HepG2 (cell line): ENCODE measurements around the gene TLE7. TPM values are rescaled to one million over a fixed set of nuclear protein-coding genes. Genes with fewer than 3 reads are reported as not detected.

Experiments used
- AKAP8 ChIP-seq: sonication (generic); formaldehyde crosslinking; IDR thresholded peaks from 2 replicates; pipeline ENCODE4 v1.5.1; 2020; ENCODE audit warnings: mild to moderate bottlenecking, missing genetic modification reagents
- CBX5 ChIP-seq: sonication (generic); formaldehyde crosslinking; IDR thresholded peaks from 2 replicates; pipeline ENCODE4 v1.4.0; 2020; ENCODE audit warnings: missing genetic modification reagents, borderline replicate concordance
- GTF3A ChIP-seq: sonication (generic); formaldehyde crosslinking; conservative IDR thresholded peaks from 2 replicates; pipeline ENCODE4 v1.4.0; 2020; ENCODE audit warnings: mild to moderate bottlenecking, missing genetic modification reagents
- HNRNPLL ChIP-seq: fragments of 200-400 bp; formaldehyde crosslinking; IDR thresholded peaks from 2 replicates; pipeline ENCODE4 v1.6.1; 2017; ENCODE audit warnings: mild to moderate bottlenecking, low read depth, low read length; ENCODE audit not compliant: poor library complexity, severe bottlenecking
- KDM5B ChIP-seq: sonication (generic); formaldehyde crosslinking; IDR thresholded peaks from 2 replicates; pipeline ENCODE4 v1.4.0; 2020; ENCODE audit warnings: missing genetic modification reagents, mild to moderate bottlenecking, borderline replicate concordance
- MAFF ChIP-seq: IDR thresholded peaks from 2 replicates; pipeline ENCODE4 v1.6.1; 2011; ENCODE audit warnings: low read depth, low read length, improper control_type of control experiment
- MAFK ChIP-seq, 2 experiments: IDR thresholded peaks in 1 of 2; conservative IDR thresholded peaks in 1 of 2; 2 replicates each; pipeline ENCODE4 v1.6.1; 2011; ENCODE audit warnings: improper control_type of control experiment in 2 of 2, low read length in 2 of 2
- MTERF4 ChIP-seq: sonication (generic); formaldehyde crosslinking; IDR thresholded peaks from 2 replicates; pipeline ENCODE4 v1.8.0; 2023; ENCODE audit warnings: mild to moderate bottlenecking, missing genetic modification reagents
- PCBP2 ChIP-seq: fragments of 200-400 bp; formaldehyde crosslinking; optimal IDR thresholded peaks from 2 replicates; pipeline ENCODE3; 2018; ENCODE audit warnings: low read length, low read depth; ENCODE audit not compliant: poor library complexity, severe bottlenecking
- POLR2A ChIP-seq, 2 experiments: IDR thresholded peaks; 2 replicates each; pipeline ENCODE4 v1.6.1; 2011; ENCODE audit warnings: low read depth in 2 of 2, low read length in 2 of 2, mild to moderate bottlenecking in 1 of 2, moderate library complexity in 1 of 2; ENCODE audit not compliant: insufficient read depth in 1 of 2
- SIN3A ChIP-seq: IDR thresholded peaks from 2 replicates; pipeline ENCODE4 v1.6.1; 2011; ENCODE audit warnings: low read depth, mild to moderate bottlenecking, control low read depth, low read length, borderline replicate concordance
- SPEN ChIP-seq: sonication (generic); formaldehyde crosslinking; IDR thresholded peaks from 2 replicates; pipeline ENCODE4 v1.5.1; 2020; ENCODE audit warnings: low read depth, mild to moderate bottlenecking, missing genetic modification reagents
- STAT5B ChIP-seq: sonication (generic); formaldehyde crosslinking; IDR thresholded peaks from 2 replicates; pipeline ENCODE4 v1.4.0; 2020; ENCODE audit warnings: missing genetic modification reagents
- ZFYVE20 ChIP-seq: sonication (generic); formaldehyde crosslinking; IDR thresholded peaks from 2 replicates; pipeline ENCODE4 v1.8.0; 2023; ENCODE audit warnings: low read depth, mild to moderate bottlenecking, moderate library complexity, missing genetic modification reagents, borderline replicate concordance
- ZNF12 ChIP-seq: sonication (generic); formaldehyde crosslinking; IDR thresholded peaks from 2 replicates; pipeline ENCODE4 v1.5.0; 2020; ENCODE audit warnings: missing genetic modification reagents
- ZNF136 ChIP-seq: sonication (generic); formaldehyde crosslinking; IDR thresholded peaks from 2 replicates; pipeline ENCODE4 v1.8.1; 2022; ENCODE audit warnings: low read depth, mild to moderate bottlenecking, moderate library complexity, missing genetic modification reagents
- ZNF264 ChIP-seq: sonication (generic); formaldehyde crosslinking; IDR thresholded peaks from 2 replicates; pipeline ENCODE4 v1.4.0; 2020; ENCODE audit warnings: missing genetic modification reagents
- ZNF326 ChIP-seq: sonication (generic); formaldehyde crosslinking; IDR thresholded peaks from 2 replicates; pipeline ENCODE4 v1.4.0; 2020; ENCODE audit warnings: missing genetic modification reagents, borderline replicate concordance
- ZNF446 ChIP-seq: sonication (generic); formaldehyde crosslinking; IDR thresholded peaks from 2 replicates; pipeline ENCODE4 v1.5.0; 2020; ENCODE audit warnings: mild to moderate bottlenecking, missing genetic modification reagents
- ZNF496 ChIP-seq: sonication (generic); formaldehyde crosslinking; IDR thresholded peaks from 2 replicates; pipeline ENCODE4 v1.8.1; 2023; ENCODE audit warnings: mild to moderate bottlenecking, moderate library complexity, missing genetic modification reagents; ENCODE audit not compliant: insufficient replicate concordance
- ZNF512B ChIP-seq: sonication (generic); formaldehyde crosslinking; IDR thresholded peaks from 2 replicates; pipeline ENCODE4 v1.5.1; 2020; ENCODE audit warnings: missing genetic modification reagents, mild to moderate bottlenecking, borderline replicate concordance
- ZNF747 ChIP-seq: sonication (generic); formaldehyde crosslinking; IDR thresholded peaks from 2 replicates; pipeline ENCODE4 v1.8.1; 2023; ENCODE audit warnings: missing genetic modification reagents, mild to moderate bottlenecking, borderline replicate concordance
- ZNF761 ChIP-seq: sonication (generic); formaldehyde crosslinking; conservative IDR thresholded peaks from 2 replicates; pipeline ENCODE4 v1.4.0; 2020; ENCODE audit warnings: mild to moderate bottlenecking, missing genetic modification reagents
- polyA plus RNA-seq, 8 experiments: library from polyadenylated mRNA; depleted of rRNA in 3 of 8; stranded (reverse) in 7 of 8; unstranded in 1 of 8; fragments of >200 nt; fragmentation: Illumina TruSeq in 4 of 8; extraction: Trizol in 4 of 8; gene quantifications; 2 replicates each; pipeline versions ENCODE4 v1.2.1 to v1.2.3, GENCODE V29; 2011 to 2016; ENCODE audit warnings: low read depth in 4 of 8, missing spikeins in 1 of 8, mixed read lengths in 1 of 8; ENCODE audit not compliant: insufficient read depth in 1 of 8
- total RNA-seq, 5 experiments: library from RNA; depleted of rRNA; stranded (reverse); fragments of >200 nt; fragmentation: Illumina TruSeq; extraction: Trizol; gene quantifications; 2 replicates each; pipeline ENCODE4 v1.2.3, GENCODE V29; 2016; ENCODE audit warnings: low read depth in 1 of 5
- TF ChIP-seq, protein P1 (sequence below): sonication (generic); formaldehyde crosslinking; IDR thresholded peaks from 2 replicates; pipeline ENCODE4 v1.5.0; 2020; ENCODE audit warnings: mild to moderate bottlenecking, missing genetic modification reagents

TLE7 gene
- total and polyA plus RNA-seq, 2 of the 13 experiments (the other 11 are each of a cell fraction or from before 2014, with no cell fraction given), result not detected

GRCh38 chr16:71426069-71426879 is 15.6 kb downstream of the TLE7 start (continued):
- no peak for TF ChIP-seq POLR2A (IDR thresholded peaks at IDR 0.05; ENCODE audit: insufficient read depth in 1 of 2, low read depth in 2 of 2, low read length in 2 of 2)
- TF ChIP-seq SIN3A, result no peak
- TF ChIP-seq MAFF, result no peak
- no peak; the same call in 1 of the 2 replicates for TF ChIP-seq ZNF512B (CRISPR knock-in tag)
- TF ChIP-seq SPEN (CRISPR knock-in tag), result peak; percentile 49; the same call in 1 of the 2 replicates
- no peak for TF ChIP-seq PCBP2
- peak; percentile 86 for TF ChIP-seq ZFYVE20
- TF ChIP-seq STAT5B (CRISPR knock-in tag), result peak; percentile 78
- no peak for TF ChIP-seq MTERF4
- TF ChIP-seq GTF3A (CRISPR knock-in tag), result peak; percentile 99
- peak; percentile 85 for TF ChIP-seq ZNF12
- TF ChIP-seq HNRNPLL, result peak; percentile 97
- peak; percentile 98 for TF ChIP-seq CBX5 (CRISPR knock-in tag)
- TF ChIP-seq AKAP8 (CRISPR knock-in tag), result 0 out of 2 replicates have a peak, but pooled peaks have one; percentile 39
- 0 out of 2 replicates have a peak, but pooled peaks have one; percentile 45 for TF ChIP-seq ZNF446 (CRISPR knock-in tag)
- peak; percentile 98 for TF ChIP-seq ZNF747 (CRISPR knock-in tag)
- TF ChIP-seq ZNF136 (CRISPR knock-in tag), result peak; percentile 99
- TF ChIP-seq ZNF496 (CRISPR knock-in tag), result no peak
- peak; percentile 98 for TF ChIP-seq ZNF761 (CRISPR knock-in tag)
- TF ChIP-seq, protein P1, sequence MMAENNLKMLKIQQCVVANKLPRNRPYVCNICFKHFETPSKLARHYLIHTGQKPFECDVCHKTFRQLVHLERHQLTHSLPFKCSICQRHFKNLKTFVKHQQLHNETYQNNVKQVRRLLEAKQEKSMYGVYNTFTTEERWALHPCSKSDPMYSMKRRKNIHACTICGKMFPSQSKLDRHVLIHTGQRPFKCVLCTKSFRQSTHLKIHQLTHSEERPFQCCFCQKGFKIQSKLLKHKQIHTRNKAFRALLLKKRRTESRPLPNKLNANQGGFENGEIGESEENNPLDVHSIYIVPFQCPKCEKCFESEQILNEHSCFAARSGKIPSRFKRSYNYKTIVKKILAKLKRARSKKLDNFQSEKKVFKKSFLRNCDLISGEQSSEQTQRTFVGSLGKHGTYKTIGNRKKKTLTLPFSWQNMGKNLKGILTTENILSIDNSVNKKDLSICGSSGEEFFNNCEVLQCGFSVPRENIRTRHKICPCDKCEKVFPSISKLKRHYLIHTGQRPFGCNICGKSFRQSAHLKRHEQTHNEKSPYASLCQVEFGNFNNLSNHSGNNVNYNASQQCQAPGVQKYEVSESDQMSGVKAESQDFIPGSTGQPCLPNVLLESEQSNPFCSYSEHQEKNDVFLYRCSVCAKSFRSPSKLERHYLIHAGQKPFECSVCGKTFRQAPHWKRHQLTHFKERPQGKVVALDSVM (CRISPR knock-in tag), result peak; percentile 76
- TF ChIP-seq ZNF326 (CRISPR knock-in tag), result no peak; the same call in 1 of the 2 replicates
- peak; percentile 93; the same call in 1 of the 2 replicates for TF ChIP-seq KDM5B (CRISPR knock-in tag)
- peak; percentile 93 for TF ChIP-seq ZNF264 (CRISPR knock-in tag)
- no peak for TF ChIP-seq MAFK (conservative IDR thresholded peaks at IDR 0.05 in 1 of 2, IDR thresholded peaks at IDR 0.05 in 1 of 2; ENCODE audit: low read length in 2 of 2)
